Measurements from ENCODE around the gene KCNJ10.

Gene KCNJ10

DNA sequence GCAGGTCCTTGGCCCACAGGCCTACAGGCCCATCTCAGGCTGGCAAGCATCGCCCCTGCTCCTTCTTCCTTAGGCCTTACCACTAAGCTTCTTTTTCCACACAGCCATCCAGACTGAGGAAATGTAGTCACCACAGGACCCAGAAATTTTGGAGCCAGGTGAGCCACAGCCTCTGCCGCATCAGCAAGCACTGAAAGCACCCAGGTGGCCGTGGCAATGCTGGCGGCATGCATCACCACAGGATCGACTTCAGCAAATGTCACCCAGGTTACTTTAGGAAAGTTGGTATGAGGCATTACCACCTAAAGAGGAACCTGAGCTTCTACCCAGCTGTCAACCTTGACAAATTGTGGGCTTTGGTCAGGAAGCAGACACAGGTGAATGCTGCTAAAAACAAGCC is 49.8 kb downstream of the KCNJ10 start:
- no peak for DNase-seq

DNA sequence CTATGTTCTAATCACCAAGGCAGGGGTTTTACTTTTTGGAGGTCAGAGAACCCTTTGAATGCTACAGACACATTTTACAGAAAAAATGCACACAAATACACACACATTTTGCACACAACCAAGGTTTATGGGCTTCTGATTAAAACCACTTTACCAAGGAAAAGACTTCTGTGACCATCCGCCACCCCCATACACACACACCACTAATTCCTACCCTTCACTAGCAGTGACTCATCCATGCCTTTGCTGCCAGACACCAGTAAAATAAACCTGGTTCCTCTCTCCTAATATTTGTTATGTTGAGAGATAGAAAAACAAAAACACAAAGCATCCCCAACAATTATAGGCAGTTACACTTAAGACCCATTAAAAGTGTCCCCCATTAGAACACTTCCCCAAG is 51.1 kb downstream of the KCNJ10 start:
- DNase-seq: no peak

DNA sequence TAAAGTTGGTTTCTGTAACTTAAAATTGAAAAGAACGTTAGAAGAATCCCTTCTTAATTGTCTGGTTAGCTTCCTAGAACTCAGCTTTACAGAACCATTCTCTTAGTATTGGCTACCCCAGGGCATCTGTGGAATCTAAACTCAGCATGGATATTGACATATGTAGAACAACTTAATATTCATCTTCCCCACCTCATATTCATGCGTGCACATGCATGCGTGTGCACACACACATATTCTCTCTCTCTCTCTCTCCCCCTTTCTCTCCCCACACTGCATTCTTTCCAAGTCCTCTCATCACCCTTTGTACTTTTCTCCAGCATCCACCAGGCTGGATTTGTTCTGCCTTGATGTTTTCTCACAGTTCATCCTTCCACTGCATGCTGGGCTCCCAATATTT is 51.6 kb downstream of the KCNJ10 start:
- no peak for DNase-seq

DNA sequence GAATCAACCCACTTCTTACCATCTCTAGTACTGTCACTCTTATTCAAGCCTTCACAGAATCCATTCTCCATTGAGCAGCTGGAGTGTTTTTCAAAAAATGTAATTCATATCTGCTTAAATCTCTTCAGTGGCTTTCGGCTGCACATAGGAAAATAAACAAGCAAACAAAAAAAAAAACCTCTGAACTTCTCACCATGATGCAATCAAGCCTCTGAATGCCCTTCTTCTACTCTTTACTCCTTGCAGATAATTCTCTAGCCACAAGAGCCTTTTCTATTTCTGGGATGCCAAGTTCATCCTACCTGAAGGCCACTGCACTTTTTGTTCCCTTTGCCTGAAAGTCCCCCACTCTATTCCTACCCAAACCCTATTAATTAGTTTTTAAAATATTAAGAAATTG is 52.4 kb downstream of the KCNJ10 start:
- no peak for DNase-seq

DNA sequence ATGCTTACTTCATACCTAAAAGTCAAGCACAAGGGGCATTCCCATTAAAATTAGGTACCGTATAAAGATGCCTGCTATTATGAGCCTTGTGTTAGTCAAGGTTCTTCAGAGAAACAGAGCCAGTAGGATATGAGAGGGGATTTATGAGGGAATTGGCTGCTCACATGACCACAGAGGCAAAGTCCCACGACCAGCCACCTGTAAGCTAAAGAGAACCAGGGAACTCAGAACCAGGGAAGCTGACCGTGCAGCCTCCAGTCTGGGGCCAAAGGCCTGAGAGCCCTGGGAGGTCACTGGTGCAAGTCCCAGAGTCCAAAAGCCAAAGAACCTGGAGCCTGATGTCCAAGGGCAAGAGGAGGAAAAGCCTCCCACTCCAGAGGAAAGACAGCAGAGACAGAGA is 58.2 kb downstream of the KCNJ10 start:
- DNase-seq: no peak

DNA sequence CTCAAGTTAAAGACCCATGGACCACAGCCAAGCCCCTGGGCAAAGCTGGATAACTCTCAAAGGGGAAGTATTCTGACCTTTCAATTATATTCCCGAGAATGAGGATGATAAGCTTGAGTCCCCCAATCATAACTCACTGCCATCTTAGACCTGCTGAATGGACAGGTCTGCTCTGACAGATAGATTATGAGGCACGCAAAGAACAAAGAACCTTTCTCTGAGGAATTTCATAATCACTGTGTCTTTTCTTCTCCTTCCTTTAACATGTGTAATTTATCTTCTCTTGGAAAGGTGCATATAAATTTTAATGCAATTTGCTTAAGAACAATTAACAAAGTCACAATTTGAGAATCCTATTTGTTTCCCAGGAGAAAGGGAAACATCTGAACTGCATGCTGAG is 60.2 kb downstream of the KCNJ10 start:
- no peak for DNase-seq

DNA sequence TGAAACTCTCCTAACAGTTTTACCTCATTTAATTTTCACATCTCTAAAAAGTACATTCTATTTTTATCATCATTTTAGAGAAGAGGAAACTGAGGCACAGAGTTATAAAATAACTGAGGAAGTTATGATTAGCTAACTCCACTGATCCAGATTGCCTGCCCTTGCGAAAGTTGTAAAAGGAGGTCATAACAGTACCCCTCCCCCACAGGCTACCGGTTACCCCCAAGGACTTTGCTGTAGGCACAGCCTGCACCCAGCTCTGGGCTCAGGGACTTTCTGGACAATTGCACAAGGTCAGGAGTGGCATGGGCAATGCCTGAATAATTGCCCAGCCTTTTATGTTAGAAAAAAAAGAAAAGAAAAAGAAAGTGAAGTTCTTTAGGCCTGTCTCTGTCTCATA is 60.9 kb downstream of the KCNJ10 start:
- no peak for DNase-seq

DNA sequence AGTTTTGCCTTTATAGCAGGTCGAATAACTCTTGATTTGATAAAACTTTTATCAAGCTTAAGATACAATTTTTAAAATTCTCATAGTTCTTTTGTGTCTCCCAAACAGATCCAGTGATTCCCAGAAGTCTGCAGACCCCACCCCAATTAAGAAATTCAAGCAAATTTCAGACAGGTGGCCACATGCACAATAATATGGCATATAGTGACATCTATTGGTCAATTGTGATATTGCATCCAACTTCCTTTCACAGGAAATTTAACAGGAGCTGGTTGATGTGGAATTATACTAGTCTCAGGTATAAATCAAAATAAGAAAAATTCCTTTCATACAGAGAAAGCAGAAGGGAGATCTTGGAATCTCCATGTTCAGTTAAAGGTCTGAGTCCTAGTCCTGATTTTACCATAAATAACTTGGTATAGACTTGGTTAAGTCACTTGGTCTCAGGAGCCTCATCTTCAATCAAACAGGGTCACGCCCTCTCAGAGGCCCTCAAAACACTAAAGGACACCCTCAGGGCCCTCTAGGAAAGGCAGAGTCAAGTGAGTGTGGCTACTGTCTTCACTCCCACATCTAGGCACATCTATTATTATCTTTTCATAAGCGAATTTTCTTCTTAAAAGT is 62.3 kb downstream of the KCNJ10 start:
- no peak for DNase-seq

DNA sequence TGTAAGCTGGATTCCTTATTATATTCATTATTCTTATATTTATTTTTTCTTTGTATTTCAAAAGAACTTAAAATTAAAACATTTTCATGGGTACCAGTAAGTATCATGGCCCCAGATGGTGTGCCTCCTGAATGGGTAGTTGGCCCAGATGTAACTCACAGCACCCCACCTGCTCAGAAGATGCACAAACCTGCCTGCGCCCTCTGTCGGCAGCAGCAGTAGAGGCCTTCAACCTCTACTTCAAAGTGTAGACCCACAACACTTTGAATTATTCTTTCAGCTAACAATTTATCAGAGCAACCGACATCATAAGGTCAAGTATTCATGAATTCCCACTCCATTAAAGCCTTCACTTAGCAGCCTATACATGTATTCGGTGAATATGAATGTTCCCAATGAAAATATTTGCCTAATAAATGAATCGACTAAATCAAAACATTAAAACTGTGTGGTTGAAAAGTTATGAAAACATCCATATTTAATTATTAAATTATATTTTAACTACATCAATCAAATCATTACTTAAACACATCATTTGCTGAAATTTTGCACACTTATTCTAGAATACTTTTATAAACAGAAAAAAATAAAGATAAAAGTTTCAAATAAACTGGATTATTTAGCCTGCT is 63.5 kb downstream of the KCNJ10 start:
- DNase-seq: peak; percentile 90

DNA sequence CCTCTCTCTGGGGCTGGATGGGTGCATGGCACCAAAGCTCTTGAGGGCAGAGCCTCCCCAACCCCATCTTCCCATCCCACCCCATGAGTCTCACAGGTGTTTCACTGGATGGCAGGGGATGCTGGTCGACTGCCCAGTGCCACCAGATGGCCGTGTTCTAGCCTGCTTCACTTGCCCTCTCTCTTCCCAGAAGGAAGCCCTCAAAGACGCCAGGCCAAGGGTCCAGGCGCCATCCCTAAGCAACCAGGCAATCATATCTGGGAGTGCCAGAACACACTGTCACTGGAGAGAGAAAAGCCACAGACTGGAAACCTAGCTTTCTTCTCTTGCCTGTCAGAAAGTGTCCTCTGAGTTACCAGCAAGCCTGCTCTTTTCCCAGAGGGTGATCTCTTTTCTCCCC is 64.9 kb downstream of the KCNJ10 start:
- DNase-seq: no peak

DNA sequence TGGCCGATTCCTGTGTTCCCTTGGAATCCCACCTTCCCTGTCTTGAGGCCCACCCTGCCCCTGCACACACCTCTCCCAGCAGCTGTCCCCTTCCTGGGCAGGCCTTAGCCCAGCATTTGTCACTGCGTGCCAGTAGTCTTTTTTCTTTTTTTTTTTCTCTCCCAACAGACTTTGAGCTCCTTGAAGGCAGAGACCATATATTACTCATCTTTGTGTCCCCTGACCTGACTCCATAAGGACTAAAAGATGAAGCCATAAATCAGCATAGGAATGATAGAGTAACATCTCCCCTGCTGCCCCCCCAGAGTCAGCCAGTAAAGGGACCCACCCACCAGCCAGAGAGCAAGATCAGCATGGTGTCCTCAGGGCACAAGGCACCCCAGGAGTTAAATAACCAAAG is 65.5 kb downstream of the KCNJ10 start:
- no peak for DNase-seq

DNA sequence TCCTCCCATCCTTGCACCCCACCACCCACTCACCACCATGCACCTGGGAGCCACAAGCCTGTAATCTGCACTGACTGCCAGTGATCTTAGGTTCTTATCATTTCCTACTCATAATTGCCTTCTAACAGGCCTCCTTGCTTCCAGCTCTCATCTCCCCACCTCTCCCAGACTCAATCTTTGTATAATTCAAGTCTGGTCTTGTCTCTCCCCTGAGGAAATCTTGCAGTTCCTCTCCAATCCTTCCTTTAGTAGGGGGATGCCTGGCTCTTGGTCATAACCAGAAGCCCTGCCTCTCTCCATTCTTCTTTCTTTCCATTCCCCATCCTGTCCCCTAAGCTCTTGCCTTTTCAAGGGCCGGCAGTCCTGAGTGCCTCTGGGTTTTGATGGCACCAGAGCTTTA is 66.0 kb downstream of the KCNJ10 start:
- no peak for DNase-seq

DNA sequence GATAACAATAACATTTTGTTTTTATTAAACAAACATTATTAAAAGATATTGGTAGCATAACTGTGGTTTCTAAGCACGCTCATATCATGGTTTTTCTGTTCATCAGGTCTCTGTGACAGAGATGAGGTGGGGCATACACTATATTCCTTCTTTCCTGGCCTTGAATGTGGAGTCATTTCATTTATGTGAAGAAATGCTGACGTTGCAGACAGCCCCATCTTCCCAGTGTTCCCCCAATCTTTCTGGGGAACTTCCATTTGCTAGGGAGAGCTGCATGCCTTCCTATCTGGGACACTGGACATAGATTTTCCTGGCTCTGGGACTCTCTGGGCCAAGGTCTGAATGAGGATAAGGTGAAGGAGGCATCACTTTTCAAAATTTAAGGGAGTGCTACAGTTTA is 68.5 kb downstream of the KCNJ10 start:
- DNase-seq: no peak

DNA sequence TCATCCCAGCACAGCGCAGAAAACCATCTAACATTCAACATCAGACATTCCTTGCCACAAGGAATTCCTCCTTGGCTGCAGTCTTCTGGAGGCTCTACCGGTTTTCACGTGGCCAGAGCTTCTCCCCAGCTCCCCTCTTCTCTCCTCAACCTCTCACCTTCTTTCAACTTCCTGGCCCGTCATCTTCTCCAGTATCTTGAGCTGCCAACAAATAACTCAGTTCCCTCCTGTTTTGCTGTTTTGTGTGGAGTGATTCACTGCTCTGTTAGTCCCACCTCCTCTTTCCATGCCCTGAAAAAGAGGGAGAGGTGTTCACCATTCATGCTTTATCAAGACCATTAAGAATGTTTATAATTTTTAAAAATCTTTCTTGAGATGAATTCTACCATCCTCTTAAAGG is 70.8 kb downstream of the KCNJ10 start:
- DNase-seq: no peak

DNA sequence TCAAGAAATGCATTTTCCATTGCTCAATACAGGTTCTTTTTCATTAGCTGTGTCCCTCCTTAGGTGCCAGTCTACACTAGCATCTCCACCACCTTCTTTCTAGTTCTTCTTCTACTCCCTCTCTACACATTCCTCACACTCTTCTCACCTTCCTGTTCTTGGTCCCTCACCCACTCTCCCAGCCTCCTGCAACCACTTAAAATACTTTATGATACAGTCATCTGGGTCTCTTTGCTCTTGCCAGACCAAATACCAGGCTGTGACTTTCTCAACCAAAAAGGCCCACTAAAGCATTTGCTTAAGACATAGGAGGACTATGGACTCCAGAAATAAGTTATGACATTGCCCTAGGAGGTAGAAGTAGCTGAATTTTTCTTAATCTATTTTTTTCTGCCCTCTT is 73.3 kb downstream of the KCNJ10 start:
- DNase-seq: no peak

DNA sequence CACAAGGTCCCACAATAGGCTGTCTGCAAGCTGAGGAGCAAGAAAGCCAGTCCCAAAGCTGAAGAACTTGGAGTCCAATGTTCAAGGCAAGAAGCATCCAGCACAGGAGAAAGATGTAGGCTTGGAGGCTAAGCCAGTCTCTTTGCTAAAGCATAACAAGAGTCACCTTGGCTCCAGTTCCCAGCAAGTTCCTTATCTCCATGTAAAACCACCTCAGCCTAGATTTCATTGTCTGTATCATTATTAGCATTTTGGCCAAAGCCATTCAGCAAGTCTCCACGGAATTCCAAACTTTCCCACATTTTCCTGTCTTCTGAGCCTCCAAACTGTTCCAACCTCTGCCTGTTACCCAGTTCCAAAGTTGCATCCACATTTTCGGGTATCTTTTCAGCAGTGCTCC is 75.1 kb downstream of the KCNJ10 start:
- DNase-seq: no peak

DNA sequence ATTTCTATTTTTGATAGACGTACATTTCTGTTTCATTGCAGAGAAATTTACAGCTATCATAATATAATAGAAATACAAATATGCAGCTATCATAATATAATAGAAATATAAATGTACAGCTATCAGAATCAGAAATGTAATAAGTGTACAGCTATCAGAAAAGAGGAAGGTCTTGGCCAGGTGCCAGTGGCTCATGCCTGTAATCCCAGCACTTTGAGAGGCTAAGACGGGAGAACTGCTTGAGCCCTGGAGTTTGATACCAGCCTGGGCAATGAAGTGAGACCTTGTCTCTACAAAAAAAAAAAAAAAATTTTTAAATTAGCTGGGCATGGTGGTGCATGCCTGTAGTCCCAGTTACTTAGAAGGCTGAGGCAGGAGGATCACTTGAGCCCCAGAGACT is 76.0 kb downstream of the KCNJ10 start:
- DNase-seq: no peak

DNA sequence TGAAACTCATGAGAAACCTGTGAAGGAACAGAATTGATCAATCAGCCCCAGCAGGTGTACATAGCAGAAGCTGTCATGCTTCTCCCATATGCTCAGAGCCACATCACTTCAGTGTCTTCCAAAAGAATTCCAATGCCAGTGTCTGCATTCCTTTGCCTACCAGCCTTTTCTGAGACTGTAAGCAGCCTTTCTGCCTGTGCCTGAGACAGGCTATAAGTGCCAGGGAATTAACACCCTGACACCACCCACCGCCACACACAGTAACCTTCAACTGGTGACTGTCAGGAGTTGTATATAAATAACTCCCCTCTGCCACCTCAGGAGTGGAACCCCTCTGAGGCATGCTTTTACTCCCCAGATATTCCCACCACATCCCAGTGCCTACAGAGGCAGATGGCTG is 77.8 kb downstream of the KCNJ10 start:
- no peak for DNase-seq

DNA sequence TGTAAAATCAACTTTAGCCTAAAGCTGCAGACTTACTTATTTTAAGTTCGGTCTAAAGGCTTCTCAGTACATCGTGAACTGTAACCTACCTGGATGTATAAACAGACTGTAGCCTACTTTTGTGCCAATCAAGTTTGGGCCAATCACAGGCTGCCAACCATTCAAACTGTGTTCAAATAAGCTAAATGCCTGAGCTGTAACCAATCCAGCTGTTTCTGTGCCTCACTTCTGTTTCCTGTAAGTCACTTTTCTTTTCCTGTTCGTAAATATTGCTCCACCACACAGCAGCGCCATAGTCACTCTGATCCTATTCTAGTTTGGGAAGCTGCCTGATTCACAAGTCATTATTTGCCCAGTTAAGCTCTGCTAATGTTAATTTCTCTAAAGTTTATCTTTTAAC is 78.4 kb downstream of the KCNJ10 start:
- no peak for DNase-seq

DNA sequence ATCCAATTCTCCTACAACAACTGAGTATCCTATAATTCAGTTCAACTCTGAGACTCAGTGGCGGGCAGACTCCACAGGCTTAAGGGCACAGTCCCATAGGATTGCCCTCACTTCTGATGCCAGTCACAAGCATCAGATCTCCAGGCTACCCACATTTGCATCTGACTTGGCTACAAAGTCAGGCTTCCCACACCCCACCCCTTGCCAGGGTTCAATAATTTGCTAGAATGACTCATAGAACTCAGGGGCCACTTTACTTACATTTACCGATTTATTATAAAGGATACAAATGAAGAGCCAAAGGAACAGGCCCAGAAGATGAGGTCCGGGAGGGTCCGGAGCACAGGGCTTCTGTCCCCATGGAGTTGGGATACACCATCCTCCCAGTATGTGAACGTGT is 80.0 kb downstream of the KCNJ10 start:
- DNase-seq: no peak

DNA sequence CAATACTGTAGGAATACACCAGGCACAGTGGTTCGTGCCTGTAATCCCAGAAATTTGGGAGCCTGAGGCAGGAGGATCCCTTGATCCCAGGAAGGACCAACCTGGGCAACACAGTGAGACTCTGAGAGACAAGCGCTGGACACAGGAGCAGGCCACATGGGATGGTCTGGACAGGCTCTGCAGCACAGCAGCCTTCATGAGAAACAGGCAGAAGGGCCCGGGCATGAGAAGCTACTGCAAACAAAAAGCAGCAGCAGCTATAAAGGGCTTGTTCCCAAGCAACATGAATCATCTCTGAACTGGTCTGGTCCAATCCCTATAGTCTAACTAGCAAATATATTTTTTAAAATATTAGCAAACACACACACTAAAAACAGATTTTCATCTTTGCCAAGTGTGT is 80.4 kb downstream of the KCNJ10 start:
- DNase-seq: no peak

DNA sequence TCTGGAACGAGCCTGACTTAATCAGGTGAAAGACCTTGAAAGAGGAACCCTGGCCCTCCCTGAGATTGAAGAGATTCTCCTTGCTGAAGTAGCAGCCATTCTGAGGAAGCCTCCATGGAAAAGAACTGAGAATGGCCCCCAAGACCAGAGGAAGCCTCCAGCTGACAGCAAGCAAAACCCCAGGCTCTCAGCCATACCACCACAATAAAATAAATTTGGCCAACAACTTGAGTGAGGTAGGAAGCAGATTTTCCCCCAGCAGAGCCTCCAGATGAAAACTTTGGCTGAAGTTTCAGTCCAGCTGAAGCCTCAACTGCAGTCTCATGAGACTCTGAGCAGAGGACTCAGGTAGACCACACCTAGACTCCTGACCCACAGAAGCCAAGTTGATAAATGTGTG is 82.0 kb downstream of the KCNJ10 start:
- no peak for DNase-seq

DNA sequence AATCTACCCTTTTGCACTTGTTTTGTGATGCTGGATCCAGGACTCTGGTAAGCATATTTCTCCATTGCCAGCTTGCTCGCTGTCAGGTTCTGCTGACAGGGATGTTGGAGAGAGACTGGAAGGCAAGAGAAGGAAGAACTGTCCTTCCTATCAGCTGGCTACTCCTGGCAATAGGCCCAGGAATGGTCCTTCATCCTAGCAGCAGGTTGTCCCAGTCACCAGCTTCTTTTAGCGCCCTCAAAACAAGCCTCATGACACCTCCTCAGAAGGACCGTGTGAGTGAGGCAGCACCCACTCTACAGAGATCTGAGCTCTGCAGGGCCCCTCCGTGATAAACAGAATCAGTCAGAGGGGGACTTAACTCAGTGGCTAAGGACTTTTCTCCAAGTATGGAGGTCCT is 82.8 kb downstream of the KCNJ10 start:
- no peak for DNase-seq

DNA sequence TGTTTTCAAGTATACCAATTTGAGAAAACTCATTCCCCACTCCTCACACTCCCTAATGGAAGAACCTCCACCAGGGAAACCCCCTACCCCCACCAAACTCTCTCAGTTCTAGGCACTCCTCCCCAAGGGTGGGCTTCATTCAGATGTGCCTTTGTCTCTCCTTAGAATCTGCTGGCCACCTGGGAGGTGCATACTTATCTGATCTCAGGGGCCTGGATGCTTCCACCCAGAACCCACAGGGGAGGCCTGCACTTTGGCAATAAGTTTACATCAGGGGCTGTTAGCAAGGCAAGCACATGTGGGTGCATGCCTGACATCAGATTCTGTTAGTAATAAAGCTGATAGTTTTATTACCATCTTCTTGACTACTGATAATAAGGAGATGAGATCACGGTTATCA is 83.4 kb downstream of the KCNJ10 start:
- DNase-seq: no peak

DNA sequence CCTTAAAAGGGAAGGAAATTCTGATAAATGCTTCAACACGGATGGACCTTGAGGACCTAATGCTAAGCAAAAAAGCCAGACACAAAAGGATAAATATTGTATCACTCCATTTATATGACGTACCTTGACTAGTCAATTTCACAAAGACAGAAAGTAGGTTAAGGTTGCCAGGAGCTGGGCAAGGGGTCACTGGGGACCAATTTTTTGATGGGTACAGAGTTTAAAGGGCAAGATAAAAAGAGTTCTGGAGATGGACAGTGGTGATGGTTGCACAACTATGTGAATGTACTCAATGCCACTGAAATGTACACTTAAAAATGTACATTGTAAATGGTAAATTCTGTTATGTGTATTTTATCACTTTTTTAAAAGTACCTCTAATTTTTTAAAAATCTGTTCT is 83.9 kb downstream of the KCNJ10 start:
- DNase-seq: no peak

DNA sequence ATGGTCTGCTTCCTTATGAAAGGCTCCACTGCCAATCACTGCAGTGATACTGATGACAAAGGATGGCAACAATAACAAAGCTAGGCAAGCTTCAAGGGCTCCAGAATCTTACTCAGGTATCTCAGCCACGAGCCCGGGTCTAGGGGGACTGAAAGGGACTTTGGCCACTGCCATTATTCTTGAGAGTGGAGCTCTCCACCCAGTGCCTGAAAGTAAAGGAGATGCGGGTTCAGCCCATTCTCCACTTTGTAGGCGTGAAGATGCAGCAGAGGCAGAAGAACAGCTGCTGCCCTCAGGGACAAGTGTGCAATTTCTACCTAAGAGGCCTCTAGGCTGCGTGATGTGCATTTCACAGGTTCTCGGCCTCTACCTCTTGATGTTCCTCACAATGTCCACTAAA is 84.5 kb downstream of the KCNJ10 start:
- no peak for DNase-seq
